ENCODE measurements around the gene RBM19. TPM values are rescaled to one million over a fixed set of nuclear protein-coding genes. Genes with fewer than 3 reads are reported as not detected.

RBM19 gene
- total and polyA plus RNA-seq, 12 donors, result 13.3 to 26.6 (median 16.2) TPM

DNA sequence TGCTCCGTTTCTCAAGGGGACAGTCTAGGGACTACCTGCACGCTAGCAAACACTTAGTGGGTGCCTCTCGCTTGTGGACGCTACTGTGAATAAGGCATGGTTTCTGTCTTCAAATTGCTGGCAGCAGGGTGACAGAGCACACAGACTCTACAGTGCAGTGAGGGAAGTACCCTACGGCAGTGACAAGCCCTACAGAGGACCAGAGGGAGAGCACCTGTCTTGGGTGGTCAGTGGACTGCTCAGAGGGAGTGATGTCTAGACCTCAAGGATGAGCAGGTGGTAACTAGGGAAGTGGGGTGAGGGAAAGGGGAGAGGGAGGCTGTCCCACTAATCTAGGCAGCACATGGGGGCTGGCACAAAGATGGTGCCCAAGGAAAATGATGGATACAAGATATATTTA, 160.5 kb downstream of the RBM19 start:
- no peaks in the 10 kb centered on the region for H3K27me3 ChIP-seq
- no peaks in the 10 kb centered on the region for H3K36me3 ChIP-seq
- peaks cover 0 to 16% (median 0%) of the 10 kb centered on the region in 11 donors for H3K9me3 ChIP-seq
- intact Hi-C loops (cut with DNase I), result no loop called here
- TF ChIP-seq, protein P1, sequence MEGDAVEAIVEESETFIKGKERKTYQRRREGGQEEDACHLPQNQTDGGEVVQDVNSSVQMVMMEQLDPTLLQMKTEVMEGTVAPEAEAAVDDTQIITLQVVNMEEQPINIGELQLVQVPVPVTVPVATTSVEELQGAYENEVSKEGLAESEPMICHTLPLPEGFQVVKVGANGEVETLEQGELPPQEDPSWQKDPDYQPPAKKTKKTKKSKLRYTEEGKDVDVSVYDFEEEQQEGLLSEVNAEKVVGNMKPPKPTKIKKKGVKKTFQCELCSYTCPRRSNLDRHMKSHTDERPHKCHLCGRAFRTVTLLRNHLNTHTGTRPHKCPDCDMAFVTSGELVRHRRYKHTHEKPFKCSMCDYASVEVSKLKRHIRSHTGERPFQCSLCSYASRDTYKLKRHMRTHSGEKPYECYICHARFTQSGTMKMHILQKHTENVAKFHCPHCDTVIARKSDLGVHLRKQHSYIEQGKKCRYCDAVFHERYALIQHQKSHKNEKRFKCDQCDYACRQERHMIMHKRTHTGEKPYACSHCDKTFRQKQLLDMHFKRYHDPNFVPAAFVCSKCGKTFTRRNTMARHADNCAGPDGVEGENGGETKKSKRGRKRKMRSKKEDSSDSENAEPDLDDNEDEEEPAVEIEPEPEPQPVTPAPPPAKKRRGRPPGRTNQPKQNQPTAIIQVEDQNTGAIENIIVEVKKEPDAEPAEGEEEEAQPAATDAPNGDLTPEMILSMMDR (IDR thresholded peaks at IDR 0.05), result no peak
- no peaks in the 10 kb centered on the region for H3K4me1 ChIP-seq
- DNase-seq (no peak), ATAC-seq (no peak)
- no peak overlapping the region for H3K27ac ChIP-seq
- H3K4me3 ChIP-seq, result no peak overlapping the region
- 88 to 93% methylated on average over 5 of the region's 5 CpGs for WGBS, 2 donors

DNA sequence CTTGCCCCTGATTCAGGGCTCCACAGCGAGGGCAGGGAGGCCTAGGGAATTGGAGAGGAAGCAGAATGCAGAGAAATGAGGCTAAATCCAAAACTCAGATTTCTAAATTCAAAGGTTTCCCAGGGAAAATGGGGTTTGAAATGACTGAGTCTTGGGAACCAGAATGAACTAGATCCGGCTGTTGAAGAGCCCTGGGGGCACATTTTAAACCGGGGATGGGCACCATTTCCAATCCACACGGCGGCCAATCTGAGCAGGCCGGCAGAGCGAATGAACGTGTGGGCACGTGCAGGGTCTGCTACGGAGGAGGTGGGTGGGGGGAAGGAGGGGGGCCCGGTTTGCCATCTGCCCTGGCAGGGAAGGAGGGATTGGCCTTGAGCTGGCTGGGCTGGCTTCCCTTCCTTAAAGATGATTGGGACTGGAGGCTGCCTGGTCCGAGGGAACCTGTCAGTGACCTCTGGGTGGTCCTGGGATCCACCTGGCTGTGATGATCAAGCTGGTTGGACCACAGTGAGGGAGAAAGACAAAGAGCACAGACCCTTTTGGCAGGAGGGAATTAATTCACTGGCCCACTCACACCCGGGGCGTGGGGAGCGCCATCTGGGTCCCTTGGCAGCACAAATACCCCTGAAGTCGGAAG, 161.0 kb downstream of the RBM19 start:
- intact Hi-C loops (cut with DNase I), result no loop called here
- Histone ChIP-seq H3K9me3 (peaks cover 0 to 16% (median 0%) of the 10 kb centered on the region in 11 donors), H3K4me3 (no peak overlapping the region), H3K36me3 (no peaks in the 10 kb centered on the region), H3K27me3 (no peaks in the 10 kb centered on the region), H3K27ac (no peak overlapping the region), H3K4me1 (no peaks in the 10 kb centered on the region)
- TF ChIP-seq, protein P1 (IDR thresholded peaks at IDR 0.05), result no peak
- no peak for ATAC-seq
- WGBS, 2 donors, result 77 to 79% methylated on average over 16 of the region's 16 CpGs
- no peak for DNase-seq

DNA sequence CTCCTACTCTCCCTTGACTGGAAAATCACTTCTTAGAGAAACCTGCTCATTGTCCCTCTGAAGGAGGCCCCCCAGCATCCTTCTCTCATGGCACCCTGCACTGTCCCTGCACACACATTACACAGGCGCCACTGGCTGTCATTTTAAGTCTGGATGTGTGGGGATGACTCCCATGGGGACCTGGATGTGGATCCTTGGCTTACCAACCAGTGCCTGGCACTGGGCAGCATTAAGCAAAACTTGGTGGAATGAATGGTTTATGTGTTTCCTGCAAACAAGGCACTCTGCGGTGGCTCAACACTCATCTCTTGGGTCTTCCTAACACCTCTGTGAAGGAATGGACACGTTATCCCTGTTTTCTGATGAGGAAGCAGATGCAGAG, 162.4 kb downstream of the RBM19 start:
- WGBS, 2 donors, result 76 to 95% methylated on average over 3 of the region's 3 CpGs
- DNase-seq (no peak), ATAC-seq (no peak)
- Histone ChIP-seq H3K4me1 (no peaks in the 10 kb centered on the region), H3K4me3 (no peak overlapping the region), H3K27me3 (no peaks in the 10 kb centered on the region), H3K27ac (no peak overlapping the region), H3K9me3 (peaks cover 0 to 16% (median 0%) of the 10 kb centered on the region in 11 donors), H3K36me3 (no peaks in the 10 kb centered on the region)
- TF ChIP-seq, protein P1 (IDR thresholded peaks at IDR 0.05), result no peak
- intact Hi-C loops (cut with DNase I), result no loop called here

DNA sequence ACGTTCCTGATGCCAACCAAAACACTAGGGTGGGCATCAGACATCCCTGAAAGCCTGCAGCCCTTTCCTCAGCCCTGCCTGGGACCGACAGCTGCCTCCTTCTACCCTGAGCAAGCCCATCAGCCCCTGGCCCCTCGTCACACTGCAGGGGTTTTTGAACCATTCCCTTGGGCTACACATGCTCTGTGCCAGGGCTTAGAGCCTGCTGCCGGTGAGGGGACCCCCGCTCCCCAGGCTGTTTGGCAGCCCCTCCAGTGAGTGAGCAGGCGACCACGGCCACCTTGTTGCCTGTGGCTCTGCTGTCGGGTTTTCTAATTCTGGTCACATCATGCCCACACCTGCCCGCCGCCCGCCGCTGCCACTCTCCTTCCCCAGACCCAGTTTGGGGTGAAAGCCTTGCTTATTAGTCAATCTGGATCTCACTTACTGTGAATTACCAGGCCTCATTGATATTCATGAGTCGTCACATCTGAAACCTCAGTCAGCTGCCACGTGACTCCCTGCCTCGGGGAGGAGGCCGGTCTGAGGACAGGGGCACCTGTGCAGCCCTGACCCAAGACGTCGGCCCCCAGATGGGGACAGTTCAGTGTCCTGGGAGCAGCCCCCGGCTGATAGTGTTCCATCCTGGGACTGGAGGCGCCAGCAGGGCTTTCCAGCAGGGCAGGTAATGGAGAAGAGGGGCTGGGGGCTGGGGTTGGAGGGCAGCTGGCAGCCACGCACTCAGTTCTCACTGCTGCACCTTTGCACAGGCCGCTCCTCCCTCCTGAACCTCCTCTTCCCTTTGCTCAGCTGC, 163.0 kb downstream of the RBM19 start:
- Histone ChIP-seq H3K4me3 (no peak overlapping the region), H3K27ac (no peak overlapping the region), H3K4me1 (no peaks in the 10 kb centered on the region), H3K36me3 (no peaks in the 10 kb centered on the region), H3K9me3 (peaks cover 0 to 16% (median 0%) of the 10 kb centered on the region in 11 donors), H3K27me3 (no peaks in the 10 kb centered on the region)
- no peak for DNase-seq
- TF ChIP-seq, protein P1 (IDR thresholded peaks at IDR 0.05), result no peak
- intact Hi-C loops (cut with DNase I), result no loop called here
- ATAC-seq, result no peak
- 76 to 81% methylated on average over 22 of the region's 22 CpGs for WGBS, 2 donors

Measured in heart right ventricle (tissue), 16 donors.